SK-N-SH (cell line): ENCODE results near the gene SLC22A6.

Experiments
- EP300 ChIP-seq, 2 experiments: IDR thresholded peaks; 2 replicates each; pipeline versions ENCODE4 v1.4.0 to v1.6.1; 2012; ENCODE audit warnings: borderline replicate concordance in 1 of 2, low read depth in 1 of 2, low read length in 1 of 2
- EZH2phosphoT487 ChIP-seq: fragments of 200-600 bp; sonication (generic); IDR thresholded peaks from 2 replicates; pipeline ENCODE4 v1.6.1; 2017; ENCODE audit warnings: low read depth, mixed run types, mild to moderate bottlenecking, antibody characterized with exemption, moderate library complexity, borderline replicate concordance
- GABPA ChIP-seq: IDR thresholded peaks from 2 replicates; pipeline ENCODE4 v1.4.0; 2012; ENCODE audit warnings: low read depth, mild to moderate bottlenecking
- JUND ChIP-seq: IDR thresholded peaks from 2 replicates; pipeline ENCODE4 v1.4.0; 2012
- NRF1 ChIP-seq: IDR thresholded peaks from 2 replicates; pipeline ENCODE4 v1.6.1; 2012; ENCODE audit warnings: low read depth, mild to moderate bottlenecking, low read length
- POLR2AphosphoS5 ChIP-seq: IDR thresholded peaks from 2 replicates; pipeline ENCODE4 v1.6.1; 2012; ENCODE audit warnings: low read depth, low read length
- TAF1 ChIP-seq: IDR thresholded peaks from 2 replicates; pipeline ENCODE4 v1.6.1; 2012; ENCODE audit warnings: low read depth, mild to moderate bottlenecking, low read length, moderate library complexity, borderline replicate concordance
- TCF12 ChIP-seq: IDR thresholded peaks from 2 replicates; pipeline ENCODE4 v1.4.0; 2012
- YY1 ChIP-seq: IDR thresholded peaks from 2 replicates; pipeline ENCODE4 v1.4.0; 2012; ENCODE audit warnings: low read depth, mild to moderate bottlenecking
- TF ChIP-seq, protein P1 (sequence below): fragments of 200-600 bp; sonication (generic); IDR thresholded peaks from 2 replicates; pipeline ENCODE4 v1.6.1; 2017; ENCODE audit warnings: antibody characterized with exemption, mild to moderate bottlenecking, moderate library complexity
- TF ChIP-seq, protein P2 (sequence below): IDR thresholded peaks from 2 replicates; pipeline ENCODE4 v1.4.0; 2012; ENCODE audit warnings: low read depth, borderline replicate concordance
- TF ChIP-seq, protein P3 (sequence below): IDR thresholded peaks from 2 replicates; pipeline ENCODE4 v1.6.1; 2012; ENCODE audit warnings: mild to moderate bottlenecking, low read depth, low read length, moderate library complexity
- TF ChIP-seq, protein P4 (sequence below): IDR thresholded peaks from 2 replicates; pipeline ENCODE4 v1.4.0; 2012; ENCODE audit warnings: low read depth
- TF ChIP-seq, protein P5 (sequence below): fragments of 150-350 bp; IDR thresholded peaks from 2 replicates; pipeline ENCODE4 v1.6.1; 2017; ENCODE audit warnings: antibody characterized with exemption, low read length, low read depth, borderline replicate concordance

DNA sequence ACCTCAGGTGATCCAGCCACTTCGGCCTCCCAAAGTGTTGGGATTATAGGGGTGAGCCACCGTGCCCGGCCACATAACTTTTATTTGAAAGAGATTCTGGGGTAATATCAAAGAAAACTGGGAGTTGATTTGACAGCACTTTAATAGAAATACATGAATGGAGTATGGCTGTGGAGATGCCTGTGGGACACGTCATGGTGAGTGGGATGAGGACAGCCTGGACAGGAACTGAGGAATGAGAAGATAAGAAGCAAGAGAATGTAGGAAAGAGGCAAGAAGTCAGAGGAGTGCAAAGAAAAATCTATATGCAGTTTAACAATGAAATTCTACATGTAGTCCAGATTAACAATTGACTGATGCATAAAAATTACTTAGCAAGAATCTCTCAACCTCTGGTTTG lies 31.0 kb downstream of the SLC22A6 start:
- no peak for TF ChIP-seq YY1
- no peak for TF ChIP-seq POLR2AphosphoS5
- TF ChIP-seq, protein P1, sequence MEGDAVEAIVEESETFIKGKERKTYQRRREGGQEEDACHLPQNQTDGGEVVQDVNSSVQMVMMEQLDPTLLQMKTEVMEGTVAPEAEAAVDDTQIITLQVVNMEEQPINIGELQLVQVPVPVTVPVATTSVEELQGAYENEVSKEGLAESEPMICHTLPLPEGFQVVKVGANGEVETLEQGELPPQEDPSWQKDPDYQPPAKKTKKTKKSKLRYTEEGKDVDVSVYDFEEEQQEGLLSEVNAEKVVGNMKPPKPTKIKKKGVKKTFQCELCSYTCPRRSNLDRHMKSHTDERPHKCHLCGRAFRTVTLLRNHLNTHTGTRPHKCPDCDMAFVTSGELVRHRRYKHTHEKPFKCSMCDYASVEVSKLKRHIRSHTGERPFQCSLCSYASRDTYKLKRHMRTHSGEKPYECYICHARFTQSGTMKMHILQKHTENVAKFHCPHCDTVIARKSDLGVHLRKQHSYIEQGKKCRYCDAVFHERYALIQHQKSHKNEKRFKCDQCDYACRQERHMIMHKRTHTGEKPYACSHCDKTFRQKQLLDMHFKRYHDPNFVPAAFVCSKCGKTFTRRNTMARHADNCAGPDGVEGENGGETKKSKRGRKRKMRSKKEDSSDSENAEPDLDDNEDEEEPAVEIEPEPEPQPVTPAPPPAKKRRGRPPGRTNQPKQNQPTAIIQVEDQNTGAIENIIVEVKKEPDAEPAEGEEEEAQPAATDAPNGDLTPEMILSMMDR: no peak
- TF ChIP-seq, protein P2, sequence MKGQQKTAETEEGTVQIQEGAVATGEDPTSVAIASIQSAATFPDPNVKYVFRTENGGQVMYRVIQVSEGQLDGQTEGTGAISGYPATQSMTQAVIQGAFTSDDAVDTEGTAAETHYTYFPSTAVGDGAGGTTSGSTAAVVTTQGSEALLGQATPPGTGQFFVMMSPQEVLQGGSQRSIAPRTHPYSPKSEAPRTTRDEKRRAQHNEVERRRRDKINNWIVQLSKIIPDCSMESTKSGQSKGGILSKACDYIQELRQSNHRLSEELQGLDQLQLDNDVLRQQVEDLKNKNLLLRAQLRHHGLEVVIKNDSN: no peak
- TF ChIP-seq, protein P3, sequence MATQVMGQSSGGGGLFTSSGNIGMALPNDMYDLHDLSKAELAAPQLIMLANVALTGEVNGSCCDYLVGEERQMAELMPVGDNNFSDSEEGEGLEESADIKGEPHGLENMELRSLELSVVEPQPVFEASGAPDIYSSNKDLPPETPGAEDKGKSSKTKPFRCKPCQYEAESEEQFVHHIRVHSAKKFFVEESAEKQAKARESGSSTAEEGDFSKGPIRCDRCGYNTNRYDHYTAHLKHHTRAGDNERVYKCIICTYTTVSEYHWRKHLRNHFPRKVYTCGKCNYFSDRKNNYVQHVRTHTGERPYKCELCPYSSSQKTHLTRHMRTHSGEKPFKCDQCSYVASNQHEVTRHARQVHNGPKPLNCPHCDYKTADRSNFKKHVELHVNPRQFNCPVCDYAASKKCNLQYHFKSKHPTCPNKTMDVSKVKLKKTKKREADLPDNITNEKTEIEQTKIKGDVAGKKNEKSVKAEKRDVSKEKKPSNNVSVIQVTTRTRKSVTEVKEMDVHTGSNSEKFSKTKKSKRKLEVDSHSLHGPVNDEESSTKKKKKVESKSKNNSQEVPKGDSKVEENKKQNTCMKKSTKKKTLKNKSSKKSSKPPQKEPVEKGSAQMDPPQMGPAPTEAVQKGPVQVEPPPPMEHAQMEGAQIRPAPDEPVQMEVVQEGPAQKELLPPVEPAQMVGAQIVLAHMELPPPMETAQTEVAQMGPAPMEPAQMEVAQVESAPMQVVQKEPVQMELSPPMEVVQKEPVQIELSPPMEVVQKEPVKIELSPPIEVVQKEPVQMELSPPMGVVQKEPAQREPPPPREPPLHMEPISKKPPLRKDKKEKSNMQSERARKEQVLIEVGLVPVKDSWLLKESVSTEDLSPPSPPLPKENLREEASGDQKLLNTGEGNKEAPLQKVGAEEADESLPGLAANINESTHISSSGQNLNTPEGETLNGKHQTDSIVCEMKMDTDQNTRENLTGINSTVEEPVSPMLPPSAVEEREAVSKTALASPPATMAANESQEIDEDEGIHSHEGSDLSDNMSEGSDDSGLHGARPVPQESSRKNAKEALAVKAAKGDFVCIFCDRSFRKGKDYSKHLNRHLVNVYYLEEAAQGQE: no peak
- TF ChIP-seq, protein P4, sequence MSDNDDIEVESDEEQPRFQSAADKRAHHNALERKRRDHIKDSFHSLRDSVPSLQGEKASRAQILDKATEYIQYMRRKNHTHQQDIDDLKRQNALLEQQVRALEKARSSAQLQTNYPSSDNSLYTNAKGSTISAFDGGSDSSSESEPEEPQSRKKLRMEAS: no peak
- no peak for TF ChIP-seq JUND
- TF ChIP-seq EP300 (IDR thresholded peaks at IDR 0.05; ENCODE audit: borderline replicate concordance in 1 of 2, low read depth in 1 of 2, low read length in 1 of 2): no peak
- no peak for TF ChIP-seq GABPA
- TF ChIP-seq, protein P5, sequence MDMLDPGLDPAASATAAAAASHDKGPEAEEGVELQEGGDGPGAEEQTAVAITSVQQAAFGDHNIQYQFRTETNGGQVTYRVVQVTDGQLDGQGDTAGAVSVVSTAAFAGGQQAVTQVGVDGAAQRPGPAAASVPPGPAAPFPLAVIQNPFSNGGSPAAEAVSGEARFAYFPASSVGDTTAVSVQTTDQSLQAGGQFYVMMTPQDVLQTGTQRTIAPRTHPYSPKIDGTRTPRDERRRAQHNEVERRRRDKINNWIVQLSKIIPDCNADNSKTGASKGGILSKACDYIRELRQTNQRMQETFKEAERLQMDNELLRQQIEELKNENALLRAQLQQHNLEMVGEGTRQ: no peak
- TF ChIP-seq TCF12: no peak
- no peak for TF ChIP-seq NRF1
- TF ChIP-seq EZH2phosphoT487: no peak
- TF ChIP-seq TAF1: no peak
